GM12892 (cell line): ENCODE results near the gene TYK2. TPM values are rescaled to one million over a fixed set of nuclear protein-coding genes. Genes with fewer than 3 reads are reported as not detected.
A peak's percentile ranks its signal among the peaks of the same experiment; 100 is the strongest.

Source experiments
- DNase-seq: peaks from one replicate; pipeline ENCODE4 v3.0.0; 2011; ENCODE audit not compliant: insufficient read length
- FAIRE-seq: peaks from 2 replicates; lab custom pipeline; 2011; peaks lifted over from hg19 to GRCh38; lab: Jason Lieb, UNC
- POLR2A ChIP-seq: IDR thresholded peaks from 2 replicates; pipeline ENCODE4 v1.6.1; 2011; ENCODE audit warnings: low read depth, low read length, control low read depth
- POLR2AphosphoS5 ChIP-seq: IDR thresholded peaks from 2 replicates; pipeline ENCODE4 v1.6.1; 2011; ENCODE audit warnings: low read depth, low read length, control low read depth
- TAF1 ChIP-seq: IDR thresholded peaks from 2 replicates; pipeline ENCODE4 v1.6.1; 2011; ENCODE audit warnings: low read depth, mild to moderate bottlenecking, control low read depth, low read length, borderline replicate concordance
- polyA plus RNA-seq: library from polyadenylated mRNA; unstranded; fragments of >200 nt; gene quantifications from one replicate; pipeline ENCODE4 v1.2.1, GENCODE V29; 2012; ENCODE audit warnings: missing spikeins, inconsistent platforms; ENCODE audit not compliant: missing spikeins

The TYK2 gene
- polyA plus RNA-seq = 197 TPM

DNA sequence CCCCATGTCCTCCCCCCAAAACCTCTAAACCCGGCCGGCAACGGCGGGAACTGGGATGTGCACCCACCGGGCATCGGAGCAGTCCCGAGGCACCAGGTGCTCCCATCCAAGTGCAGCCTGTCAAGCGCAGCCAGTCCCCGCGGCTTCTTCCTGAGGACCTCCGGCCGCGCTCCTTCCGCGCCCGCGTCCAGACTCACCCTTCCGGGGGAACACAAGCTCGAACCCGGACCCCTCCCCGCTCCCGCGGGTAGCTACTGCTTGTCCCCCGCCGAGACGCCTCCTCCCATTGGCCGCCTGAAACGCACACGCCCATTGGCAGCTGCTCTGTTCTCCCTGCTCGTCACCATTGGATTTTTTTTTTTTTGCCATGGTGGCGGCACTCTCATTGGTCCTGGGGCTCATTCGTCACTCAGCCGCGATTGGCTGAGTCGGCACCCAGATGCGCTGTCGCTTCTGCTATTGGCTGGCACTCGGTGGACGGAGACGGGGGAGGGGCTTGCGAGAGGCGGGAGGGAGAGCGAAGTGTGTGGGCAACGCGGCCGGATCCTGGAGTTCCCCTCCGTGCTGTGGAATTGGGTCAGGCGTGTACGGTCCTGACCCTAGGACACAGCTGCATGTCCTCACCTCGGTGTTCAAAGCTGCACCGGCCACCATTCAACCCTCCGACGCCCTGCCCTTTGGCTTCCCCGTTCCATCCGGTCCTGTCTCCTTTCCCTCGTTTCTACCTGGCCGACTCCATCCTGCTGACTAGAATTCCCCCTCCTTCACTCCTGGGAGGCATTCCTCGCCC, at the start of gene TYK2:
Gene TYK2, minus strand, starts transcription at position 260 of the 790 bp plus-strand sequence. CDS start 2,166 bp downstream, outside the sequence.
- FAIRE-seq = peak; percentile 99
- peak; percentile 100 for DNase-seq
- TF ChIP-seq POLR2A = peak; percentile 79
- peak; percentile 88 for TF ChIP-seq POLR2AphosphoS5
- peak; percentile 69 for TF ChIP-seq TAF1

DNA sequence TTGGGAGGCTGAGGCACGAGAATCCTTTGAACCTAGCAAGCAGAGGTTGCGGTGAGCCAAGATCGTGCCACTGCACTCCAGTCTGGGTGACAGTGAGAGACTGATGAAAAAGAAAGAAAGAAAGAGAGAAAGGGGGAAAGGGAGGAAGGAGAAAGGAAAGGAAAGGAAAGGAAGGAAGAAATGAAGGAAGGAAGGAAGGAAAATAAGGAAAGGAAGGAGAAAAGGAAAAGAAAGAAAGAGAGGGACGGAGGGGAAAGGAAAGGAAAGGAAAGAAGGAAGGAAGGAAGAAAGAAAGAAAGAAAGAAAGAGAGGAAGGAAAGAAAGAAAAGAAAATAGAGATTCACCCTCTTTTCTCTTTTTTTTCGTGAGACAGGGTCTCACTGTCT, 48.6 kb upstream of the TYK2 start:
- DNase-seq (no peak), FAIRE-seq (no peak)

DNA sequence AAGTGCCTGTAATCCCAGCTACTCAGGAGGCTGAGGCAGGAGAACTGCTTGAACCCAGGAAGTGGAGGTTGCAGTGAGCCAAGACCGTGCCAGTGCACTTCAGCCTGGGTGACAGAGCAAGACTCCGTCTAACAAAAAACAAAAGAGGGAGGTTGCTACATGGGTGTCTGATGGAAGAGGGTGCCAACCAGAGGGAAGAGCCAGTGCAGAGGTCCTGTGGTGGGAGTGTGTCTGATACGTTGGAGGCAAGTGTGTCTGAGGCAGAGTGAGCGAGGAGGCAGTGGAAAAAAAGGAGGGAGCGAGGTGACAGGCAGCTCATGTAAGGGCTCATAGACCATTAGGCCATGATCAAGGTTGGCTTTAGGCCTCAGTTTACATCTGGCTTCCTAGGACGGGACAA, 46.8 kb upstream of the TYK2 start:
- no peak for FAIRE-seq
- DNase-seq = no peak
- no peak for TF ChIP-seq TAF1
- no peak for TF ChIP-seq POLR2AphosphoS5
- no peak for TF ChIP-seq POLR2A

More for the DNA sequence above, 48.6 kb upstream of the TYK2 start:
- TF ChIP-seq POLR2AphosphoS5 = no peak
- no peak for TF ChIP-seq TAF1
- no peak for TF ChIP-seq POLR2A

DNA sequence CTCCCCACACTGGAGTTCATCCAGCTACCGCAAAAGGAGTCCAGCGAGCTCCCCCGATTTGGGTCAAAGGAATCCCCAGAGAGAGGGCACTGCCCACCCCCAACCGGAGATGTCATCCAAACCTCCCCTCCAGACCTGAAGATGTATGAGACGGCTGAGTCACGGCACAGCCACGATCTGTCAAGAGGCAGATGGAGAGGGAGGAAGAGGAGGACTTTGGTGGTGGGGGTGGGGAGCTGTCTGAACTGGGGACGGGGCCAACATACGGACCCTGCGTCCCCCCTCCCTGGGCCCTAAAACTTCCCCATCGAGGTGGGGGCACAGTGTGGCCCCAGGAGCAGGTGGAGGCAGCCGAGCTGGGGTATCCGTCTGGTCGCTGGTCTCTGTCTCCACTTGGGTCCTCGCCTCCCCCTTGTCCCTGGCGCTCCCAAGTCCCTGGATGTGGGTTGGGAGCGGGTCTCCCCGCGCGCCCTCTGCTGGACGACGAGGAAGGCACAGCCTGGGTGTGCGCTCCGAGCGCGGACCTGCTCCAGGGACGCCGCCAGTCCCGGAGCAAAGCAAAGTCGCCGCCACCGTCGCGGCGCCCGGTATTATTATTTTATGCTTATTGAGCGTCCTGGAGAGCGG, 43.8 kb upstream of the TYK2 start:
- TF ChIP-seq POLR2A (no peak), POLR2AphosphoS5 (no peak), TAF1 (no peak)
- FAIRE-seq (no peak), DNase-seq (peak; percentile 78)

DNA sequence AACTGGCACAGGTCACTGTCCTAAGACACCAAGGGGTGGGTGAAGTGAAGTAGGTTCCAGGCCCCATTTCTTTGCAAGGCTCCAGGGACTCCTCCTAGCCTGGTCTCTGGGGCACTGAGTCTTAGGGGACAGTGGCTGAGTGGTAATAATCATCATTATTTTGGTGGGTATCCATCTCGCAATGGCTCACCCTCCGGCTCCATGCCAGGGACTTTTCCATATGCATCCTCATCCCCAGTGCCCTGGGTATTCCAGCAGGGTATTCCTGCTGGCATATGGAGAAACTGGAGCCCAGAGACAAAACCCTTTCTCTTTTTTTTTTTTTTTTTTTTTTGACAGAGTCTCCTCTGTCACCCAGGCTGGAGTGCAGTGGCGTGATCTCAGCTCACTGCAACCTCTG, 42.5 kb upstream of the TYK2 start:
- no peak for FAIRE-seq
- TF ChIP-seq TAF1 (no peak), POLR2AphosphoS5 (no peak)
- no peak for DNase-seq

DNA sequence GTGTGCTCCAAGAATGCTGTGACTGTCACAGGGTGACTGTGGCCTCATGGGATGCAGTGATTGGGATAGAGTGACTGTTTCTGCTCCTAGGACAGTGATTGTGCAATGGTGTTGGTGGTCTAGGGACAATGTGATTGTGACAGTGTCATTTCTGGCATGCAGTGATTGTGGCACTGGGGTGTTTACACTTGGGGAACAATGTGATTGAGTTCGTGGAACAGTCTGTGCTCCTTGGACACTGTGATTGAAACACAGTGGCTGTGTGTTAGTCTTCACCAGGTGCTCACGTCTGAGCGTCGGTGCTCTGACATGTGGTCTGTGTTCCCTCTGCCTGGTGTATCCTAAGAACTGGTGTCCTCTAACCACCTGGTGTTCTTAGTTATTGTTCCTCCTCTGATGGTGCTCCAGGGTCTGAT, 41.7 kb upstream of the TYK2 start:
- DNase-seq = no peak
- FAIRE-seq = no peak
- TF ChIP-seq TAF1 (no peak), POLR2A (no peak), POLR2AphosphoS5 (no peak)

DNA sequence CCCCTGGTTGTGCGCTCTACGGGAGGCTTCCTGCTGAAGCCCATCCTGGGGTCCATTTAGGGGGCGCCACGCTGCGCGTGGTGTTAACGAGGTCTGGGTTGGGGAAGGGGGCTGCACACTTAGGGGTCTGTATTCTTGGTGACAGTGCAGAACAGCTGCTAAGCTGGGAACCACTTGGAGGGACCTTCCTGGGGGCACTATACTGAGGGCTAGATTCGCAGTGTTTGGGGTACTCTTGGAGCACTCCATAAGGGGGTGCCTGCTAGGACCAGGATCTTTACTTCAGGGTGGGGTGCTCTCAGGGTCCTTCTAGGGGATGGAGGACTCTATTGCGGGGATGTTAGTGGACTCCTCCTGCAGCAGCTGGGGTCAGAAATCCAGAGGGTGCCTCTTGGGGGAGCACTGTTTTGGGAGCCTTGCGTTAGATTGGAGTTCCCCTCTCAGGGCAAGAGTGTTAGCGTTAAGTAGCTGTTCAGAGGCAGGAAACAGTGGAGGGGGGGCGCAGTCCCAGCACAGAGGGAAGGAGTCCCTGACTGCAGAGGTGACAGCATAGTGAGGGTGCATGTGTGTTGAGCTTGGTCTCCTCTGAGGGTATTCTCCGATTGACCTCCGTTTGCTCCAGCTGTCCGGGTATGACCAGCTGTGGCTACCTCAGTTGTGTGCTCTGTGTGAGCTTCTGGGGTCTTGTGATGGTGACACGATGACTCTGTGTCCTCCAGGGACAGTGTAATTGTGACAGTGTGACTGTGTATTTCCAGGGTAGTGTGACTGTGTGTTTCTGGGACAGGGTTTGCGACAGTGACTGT, 41.1 kb upstream of the TYK2 start:
- no peak for FAIRE-seq
- no peak for TF ChIP-seq TAF1
- no peak for DNase-seq

DNA sequence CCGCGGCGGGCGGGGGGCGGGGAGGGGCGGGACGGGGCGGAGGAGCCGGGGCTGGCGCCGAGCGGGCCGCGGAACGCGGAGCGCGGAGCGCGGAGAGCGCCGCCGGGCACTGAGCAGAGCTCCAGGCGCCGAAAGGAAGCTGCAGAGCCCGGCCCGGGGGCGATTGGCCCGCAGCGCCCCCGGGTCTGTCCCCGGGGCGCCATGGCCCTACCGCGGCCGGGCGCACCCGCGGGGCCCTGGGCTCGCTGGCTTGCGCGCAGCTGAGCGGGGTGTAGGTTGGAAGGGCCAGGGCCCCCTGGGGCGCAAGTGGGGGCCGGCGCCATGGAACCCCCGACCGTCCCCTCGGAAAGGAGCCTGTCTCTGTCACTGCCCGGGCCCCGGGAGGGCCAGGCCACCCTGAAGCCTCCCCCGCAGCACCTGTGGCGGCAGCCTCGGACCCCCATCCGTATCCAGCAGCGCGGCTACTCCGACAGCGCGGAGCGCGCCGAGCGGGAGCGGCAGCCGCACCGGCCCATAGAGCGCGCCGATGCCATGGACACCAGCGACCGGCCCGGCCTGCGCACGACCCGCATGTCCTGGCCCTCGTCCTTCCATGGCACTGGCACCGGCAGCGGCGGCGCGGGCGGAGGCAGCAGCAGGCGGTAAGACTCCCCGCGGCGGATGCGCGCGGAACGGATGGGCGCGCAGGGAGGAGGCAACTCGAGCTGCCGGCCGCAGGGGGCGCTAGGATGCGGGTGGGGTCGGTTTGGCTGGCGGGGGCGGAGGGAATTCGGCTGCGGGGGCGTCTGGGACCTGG, 40.3 kb upstream of the TYK2 start, which contains the start of gene PDE4A:
Gene PDE4A, plus strand, starts transcription at position 95 of the 796 bp plus-strand sequence. Its CDS starts 227 bp downstream, at position 322.
- FAIRE-seq = no peak
- TF ChIP-seq TAF1 (no peak), POLR2A (no peak), POLR2AphosphoS5 (no peak)
- no peak for DNase-seq

DNA sequence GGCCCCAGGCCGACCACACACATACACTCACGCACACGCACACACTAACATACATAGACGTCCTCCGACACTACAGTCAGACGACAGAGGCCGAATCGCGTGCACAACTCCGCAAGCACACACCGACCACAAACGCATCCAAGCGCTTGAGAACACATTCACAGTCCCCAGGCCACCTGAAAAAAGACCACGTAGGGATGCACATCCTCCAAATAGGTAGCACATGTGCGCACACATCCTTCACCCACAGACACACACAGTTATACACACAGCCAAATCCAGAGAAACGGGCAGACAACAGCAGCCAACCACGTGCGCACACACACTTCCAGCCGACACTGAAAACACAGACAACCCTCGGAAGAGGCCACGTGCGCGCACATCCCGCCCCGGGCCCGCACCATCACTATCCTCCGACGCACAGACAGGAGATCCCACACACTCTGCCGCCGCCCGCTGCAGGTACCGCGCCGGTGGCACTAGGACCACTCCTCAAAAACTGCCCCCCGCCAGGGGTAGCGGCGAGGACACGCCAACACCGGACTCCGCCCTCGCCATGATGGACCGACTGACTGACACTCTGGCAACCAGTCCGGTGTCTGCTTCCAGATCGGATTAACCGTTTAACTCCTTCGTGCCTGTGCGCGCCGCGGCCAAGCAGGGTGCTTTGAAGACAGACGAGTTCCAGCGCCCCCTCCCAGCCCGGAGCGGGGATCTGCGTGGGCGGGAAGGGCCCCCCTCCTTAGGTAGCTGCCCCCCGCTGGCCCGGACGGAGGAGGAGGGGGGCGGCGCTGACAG, 39.5 kb upstream of the TYK2 start:
- DNase-seq (no peak), FAIRE-seq (no peak)
- TF ChIP-seq TAF1 = no peak
- no peak for TF ChIP-seq POLR2A
- TF ChIP-seq POLR2AphosphoS5 = no peak

DNA sequence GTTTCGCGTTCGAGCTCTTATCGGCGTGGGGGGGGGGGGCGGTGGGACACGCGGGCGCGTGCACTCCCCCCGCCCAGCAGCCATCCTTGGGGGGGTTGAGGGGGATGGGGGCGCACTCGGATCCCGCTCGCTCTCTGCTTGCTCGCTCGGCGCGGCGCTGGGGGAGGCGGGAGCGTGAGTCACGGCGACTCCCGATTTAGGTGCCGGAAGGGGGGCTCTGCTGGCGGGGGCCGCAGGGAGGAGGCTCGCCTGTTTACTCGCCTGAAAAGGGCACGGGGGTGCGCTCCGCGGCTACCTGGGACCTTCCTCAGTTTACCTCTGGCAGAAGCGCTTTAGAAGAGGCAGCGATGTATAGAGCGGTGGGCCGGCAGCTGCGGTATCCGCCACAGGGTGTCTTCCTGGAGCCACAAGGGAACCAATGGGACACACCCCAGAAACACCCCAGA, 38.9 kb upstream of the TYK2 start:
- FAIRE-seq (no peak), DNase-seq (no peak)
- no peak for TF ChIP-seq TAF1
- TF ChIP-seq POLR2A = no peak
- TF ChIP-seq POLR2AphosphoS5 = no peak
